Esophagus squamous epithelium (tissue), 5 donors: ENCODE measurements around the gene SCYL3. TPM values are rescaled to one million over a fixed set of nuclear protein-coding genes. Genes with fewer than 3 reads are reported as not detected.

Source experiments
- DNase-seq: peaks from one replicate; lab custom pipeline; 2025; lab: John Stamatoyannopoulos, UW
- H3K27ac ChIP-seq, 4 donors: fragments of 200-600 bp; sonication (generic); one replicate each; pipeline ENCODE4 v1.5.1; 2016 to 2019; ENCODE audit warnings: mild to moderate bottlenecking in 1 of 4
- H3K27me3 ChIP-seq, 4 donors: fragments of 200-600 bp; sonication (generic); 1 replicate in 3 of 4; 2 replicates in 1 of 4; pipeline versions ENCODE4 v1.5.1 to v1.6.0; 2017 to 2021; ENCODE audit warnings: antibody characterized with exemption in 1 of 4
- H3K36me3 ChIP-seq, 3 donors: fragments of 200-600 bp; sonication (generic); one replicate each; pipeline ENCODE4 v1.5.1; 2016 to 2019
- H3K4me1 ChIP-seq, 3 donors: fragments of 200-600 bp; sonication (generic); one replicate each; pipeline ENCODE4 v1.5.1; 2017 to 2019
- H3K4me3 ChIP-seq, 4 donors: fragments of 200-600 bp; sonication (generic); 1 replicate in 3 of 4; 2 replicates in 1 of 4; pipeline ENCODE4 v1.5.1; 2016 to 2019; ENCODE audit warnings: mild to moderate bottlenecking in 2 of 4, moderate library complexity in 1 of 4
- H3K9me3 ChIP-seq, 3 donors: fragments of 200-600 bp; sonication (generic); one replicate each; pipeline ENCODE4 v1.5.1; 2016 to 2019
- POLR2A ChIP-seq, 4 donors: fragments of 450-650 bp; IDR thresholded peaks; one replicate each; pipeline ENCODE4 v1.6.1; 2017; ENCODE audit warnings: antibody characterized with exemption in 4 of 4, mild to moderate bottlenecking in 4 of 4, moderate library complexity in 3 of 4
- WGBS, 2 donors: methylation state at CpG; one replicate each; pipeline ENCODE4 v1.1.5; 2018; 5-methylcytosine and 5-hydroxymethylcytosine counted together
- intact Hi-C: fragments of 100-400 bp; cut with DNase I; formaldehyde crosslinking; loops from one replicate; pipeline ENCODE4 v1.15.0; 2022
- total RNA-seq, 4 donors: library from RNA; depleted of rRNA; stranded (reverse); fragments of >200 nt; gene quantifications; one replicate each; pipeline ENCODE4 v1.1.0, GENCODE V29; 2016
- TF ChIP-seq, protein P1 (sequence below), 6 experiments: fragments of 450-650 bp in 4 of 6; fragments of 200-600 bp in 2 of 6; sonication (generic) in 2 of 6; IDR thresholded peaks; one replicate each; pipeline ENCODE4 v1.5.1; 2016 to 2019; ENCODE audit warnings: antibody characterized with exemption in 6 of 6, mild to moderate bottlenecking in 4 of 6, moderate library complexity in 4 of 6
- donor health status: DM: yes; HTN: yes; CAD: no.

The SCYL3 gene
- total RNA-seq, 4 donors from 2014 or later = 4.8 to 10.1 (median 9.2) TPM

DNA sequence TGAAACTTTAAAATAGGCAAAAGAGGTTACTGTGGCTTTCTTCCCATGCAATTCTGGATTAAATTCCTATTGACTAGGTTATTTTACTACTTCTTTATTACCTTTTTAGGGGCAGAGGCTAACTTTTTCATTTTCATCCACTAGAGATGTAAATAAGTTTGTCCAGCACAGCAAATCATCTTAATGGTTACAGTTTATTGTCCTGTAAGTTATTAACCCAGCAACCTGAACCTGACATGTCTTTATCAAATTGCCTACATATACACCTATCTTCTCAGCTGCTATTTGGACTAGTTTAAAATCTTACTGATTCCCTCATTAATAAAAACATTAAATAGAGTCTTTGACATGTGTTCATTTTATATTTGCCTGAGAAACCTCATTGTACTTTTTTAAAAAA is 6.9 kb upstream of the SCYL3 start:
- no peak overlapping the region for H3K4me3 ChIP-seq
- intact Hi-C loops = no loop called here

GRCh38 chr1:169899519-169900217 is 6.0 kb upstream of the SCYL3 start:
- H3K27me3 ChIP-seq = peaks cover 0 to 31% (median 0%) of the 10 kb centered on the region in 4 donors
- H3K9me3 ChIP-seq = no peaks in the 10 kb centered on the region
- peaks cover 0 to 1% (median 0%) of the 10 kb centered on the region in 3 donors for H3K4me1 ChIP-seq
- WGBS, 2 donors = 59 to 65% methylated on average over 4 of the region's 4 CpGs
- no peak overlapping the region for H3K27ac ChIP-seq
- no peak overlapping the region for H3K4me3 ChIP-seq
- DNase-seq = no peak
- H3K36me3 ChIP-seq = no peaks in the 10 kb centered on the region
- intact Hi-C loops = no loop called here
- no peak for TF ChIP-seq POLR2A (IDR thresholded peaks at IDR 0.05)
- TF ChIP-seq, protein P1, sequence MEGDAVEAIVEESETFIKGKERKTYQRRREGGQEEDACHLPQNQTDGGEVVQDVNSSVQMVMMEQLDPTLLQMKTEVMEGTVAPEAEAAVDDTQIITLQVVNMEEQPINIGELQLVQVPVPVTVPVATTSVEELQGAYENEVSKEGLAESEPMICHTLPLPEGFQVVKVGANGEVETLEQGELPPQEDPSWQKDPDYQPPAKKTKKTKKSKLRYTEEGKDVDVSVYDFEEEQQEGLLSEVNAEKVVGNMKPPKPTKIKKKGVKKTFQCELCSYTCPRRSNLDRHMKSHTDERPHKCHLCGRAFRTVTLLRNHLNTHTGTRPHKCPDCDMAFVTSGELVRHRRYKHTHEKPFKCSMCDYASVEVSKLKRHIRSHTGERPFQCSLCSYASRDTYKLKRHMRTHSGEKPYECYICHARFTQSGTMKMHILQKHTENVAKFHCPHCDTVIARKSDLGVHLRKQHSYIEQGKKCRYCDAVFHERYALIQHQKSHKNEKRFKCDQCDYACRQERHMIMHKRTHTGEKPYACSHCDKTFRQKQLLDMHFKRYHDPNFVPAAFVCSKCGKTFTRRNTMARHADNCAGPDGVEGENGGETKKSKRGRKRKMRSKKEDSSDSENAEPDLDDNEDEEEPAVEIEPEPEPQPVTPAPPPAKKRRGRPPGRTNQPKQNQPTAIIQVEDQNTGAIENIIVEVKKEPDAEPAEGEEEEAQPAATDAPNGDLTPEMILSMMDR (IDR thresholded peaks at IDR 0.05) = no peak

More for the DNA sequence above, 6.9 kb upstream of the SCYL3 start:
- H3K36me3 ChIP-seq = no peaks in the 10 kb centered on the region
- no peak for TF ChIP-seq POLR2A (IDR thresholded peaks at IDR 0.05)
- TF ChIP-seq, protein P1 (IDR thresholded peaks at IDR 0.05) = no peak
- H3K27me3 ChIP-seq = peaks cover 0 to 31% (median 0%) of the 10 kb centered on the region in 4 donors
- H3K9me3 ChIP-seq = no peaks in the 10 kb centered on the region
- no peak overlapping the region for H3K27ac ChIP-seq
- H3K4me1 ChIP-seq = no peaks in the 10 kb centered on the region
- DNase-seq = no peak

DNA sequence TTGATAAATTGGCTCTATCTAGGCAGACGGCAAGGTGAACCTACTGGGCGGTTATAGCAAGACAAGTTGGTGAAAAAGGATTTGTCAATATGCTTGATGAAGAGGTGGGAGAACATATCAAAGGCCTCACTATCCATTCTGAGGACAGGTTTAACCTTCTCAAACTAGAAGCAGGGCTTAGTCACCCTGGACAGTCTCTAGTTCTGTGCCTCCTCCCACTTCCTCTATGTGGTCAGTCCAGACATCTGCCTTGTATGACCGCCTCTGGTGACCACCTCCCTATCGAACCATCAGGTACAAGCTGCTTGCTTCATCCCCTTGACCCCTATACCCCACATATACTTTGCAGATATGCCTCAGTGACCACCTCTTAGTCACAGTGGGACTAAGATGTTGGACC is 2.3 kb upstream of the SCYL3 start:
- intact Hi-C loops = no loop called here
- Histone ChIP-seq H3K27me3 (peaks cover 0 to 10% (median 0%) of the 10 kb centered on the region in 4 donors), H3K4me1 (peaks cover 7 to 24% (median 14%) of the 10 kb centered on the region in 3 donors), H3K4me3 (no peak overlapping the region), H3K36me3 (no peaks in the 10 kb centered on the region), H3K27ac (no peak overlapping the region), H3K9me3 (no peaks in the 10 kb centered on the region)
- 75 to 83% methylated on average over 3 to 4 of the region's 4 CpGs for WGBS, 2 donors
- TF ChIP-seq, protein P1 (IDR thresholded peaks at IDR 0.05) = no peak
- no peak for TF ChIP-seq POLR2A (IDR thresholded peaks at IDR 0.05)
- DNase-seq = no peak

DNA sequence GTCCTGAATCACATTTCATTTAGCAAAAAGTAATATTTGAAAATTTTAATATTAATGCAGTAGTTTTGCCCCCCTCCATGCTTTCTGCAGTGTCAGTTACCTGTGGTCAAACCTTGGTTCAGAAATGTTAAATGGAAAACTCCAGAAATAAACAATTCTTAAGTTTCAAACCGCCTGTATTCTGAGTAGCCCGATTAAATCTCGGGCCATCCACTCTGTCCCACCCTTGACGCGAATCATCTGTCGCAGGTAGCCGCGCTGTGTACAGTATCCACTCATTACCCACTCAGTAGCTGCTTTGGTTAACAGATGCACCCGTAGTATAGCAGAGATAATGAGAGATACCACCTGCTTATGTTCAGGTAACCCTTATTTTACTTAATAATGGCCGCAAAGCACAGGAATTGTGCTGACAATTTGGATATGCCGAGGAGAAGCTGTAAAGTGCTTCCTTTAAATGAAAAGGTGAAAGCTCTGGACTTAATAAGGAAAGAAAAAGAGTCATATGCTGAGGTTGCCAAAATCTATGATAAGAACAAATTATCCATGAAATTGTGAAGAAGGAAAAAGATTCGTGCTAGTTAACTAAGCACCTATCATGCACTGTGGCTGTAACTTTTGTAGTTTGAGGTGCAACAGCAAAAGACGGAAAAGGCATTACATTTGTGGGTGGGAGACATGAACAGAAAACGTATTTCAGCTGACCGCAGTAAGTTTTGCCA is 889 bp upstream of the SCYL3 start:
- DNase-seq = no peak
- Histone ChIP-seq H3K4me1 (peaks cover 12 to 37% (median 18%) of the 10 kb centered on the region in 3 donors), H3K27me3 (peaks cover 0 to 9% (median 0%) of the 10 kb centered on the region in 4 donors), H3K36me3 (no peaks in the 10 kb centered on the region), H3K27ac (peak overlapping the region; percentile 97 to 99 (median 99)), H3K4me3 (peak overlapping the region; percentile 76 to 97 (median 90)), H3K9me3 (no peaks in the 10 kb centered on the region)
- WGBS, 2 donors = 34 to 39% methylated on average over 15 of the region's 15 CpGs
- intact Hi-C loops = no loop called here
- no peak for TF ChIP-seq POLR2A (IDR thresholded peaks at IDR 0.05)
- TF ChIP-seq, protein P1 (IDR thresholded peaks at IDR 0.05) = no peak
